GM21717 (cell line): ENCODE measurements around the gene SMG7.

ENCODE experiments used
- ATAC-seq: cut with Tn5 transposase; IDR thresholded peaks from one replicate; pipeline ENCODE4 v1.9.1; 2021; ENCODE audit warnings: mild to moderate bottlenecking, moderate library complexity; ENCODE audit not compliant: unreplicated experiment

The SMG7 gene

DNA sequence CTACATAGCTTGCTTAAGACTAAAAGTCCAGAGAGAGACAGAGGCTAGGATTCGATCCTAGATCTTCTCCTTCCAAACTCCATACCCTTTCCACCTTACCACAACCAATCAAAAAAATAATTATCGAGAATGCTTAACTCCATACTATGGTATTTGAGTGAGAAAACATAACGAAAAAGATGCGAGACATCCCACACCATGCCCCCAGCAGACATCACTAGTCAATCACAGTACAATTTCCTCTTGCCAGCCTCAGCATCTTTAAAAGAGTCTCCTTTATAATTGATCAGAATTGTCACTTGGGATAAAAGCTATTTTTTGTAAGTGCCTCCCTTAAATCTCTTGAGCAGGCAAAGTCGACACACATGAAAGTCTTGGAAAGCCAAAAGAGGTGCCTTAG is 117.1 kb downstream of the SMG7 start:
- ATAC-seq, result no peak

DNA sequence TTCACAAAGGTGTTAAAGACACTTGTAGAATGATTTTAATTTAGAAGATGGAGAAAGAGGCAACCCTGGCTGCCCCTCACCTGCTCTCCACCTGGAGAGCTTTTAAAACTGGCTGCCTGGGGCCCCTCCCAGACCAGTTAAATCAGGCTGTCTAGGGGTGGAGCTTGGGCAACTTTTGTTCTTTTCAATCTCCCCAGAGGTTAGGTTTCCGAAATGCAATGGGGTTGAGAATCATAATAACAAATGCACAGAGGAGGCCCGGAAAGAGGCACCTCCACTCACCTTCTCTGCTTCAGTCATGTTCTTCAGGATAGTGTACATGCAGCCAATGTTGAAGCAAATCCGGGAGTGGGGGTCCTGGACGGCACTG is 117.6 kb downstream of the SMG7 start:
- ATAC-seq, result no peak

DNA sequence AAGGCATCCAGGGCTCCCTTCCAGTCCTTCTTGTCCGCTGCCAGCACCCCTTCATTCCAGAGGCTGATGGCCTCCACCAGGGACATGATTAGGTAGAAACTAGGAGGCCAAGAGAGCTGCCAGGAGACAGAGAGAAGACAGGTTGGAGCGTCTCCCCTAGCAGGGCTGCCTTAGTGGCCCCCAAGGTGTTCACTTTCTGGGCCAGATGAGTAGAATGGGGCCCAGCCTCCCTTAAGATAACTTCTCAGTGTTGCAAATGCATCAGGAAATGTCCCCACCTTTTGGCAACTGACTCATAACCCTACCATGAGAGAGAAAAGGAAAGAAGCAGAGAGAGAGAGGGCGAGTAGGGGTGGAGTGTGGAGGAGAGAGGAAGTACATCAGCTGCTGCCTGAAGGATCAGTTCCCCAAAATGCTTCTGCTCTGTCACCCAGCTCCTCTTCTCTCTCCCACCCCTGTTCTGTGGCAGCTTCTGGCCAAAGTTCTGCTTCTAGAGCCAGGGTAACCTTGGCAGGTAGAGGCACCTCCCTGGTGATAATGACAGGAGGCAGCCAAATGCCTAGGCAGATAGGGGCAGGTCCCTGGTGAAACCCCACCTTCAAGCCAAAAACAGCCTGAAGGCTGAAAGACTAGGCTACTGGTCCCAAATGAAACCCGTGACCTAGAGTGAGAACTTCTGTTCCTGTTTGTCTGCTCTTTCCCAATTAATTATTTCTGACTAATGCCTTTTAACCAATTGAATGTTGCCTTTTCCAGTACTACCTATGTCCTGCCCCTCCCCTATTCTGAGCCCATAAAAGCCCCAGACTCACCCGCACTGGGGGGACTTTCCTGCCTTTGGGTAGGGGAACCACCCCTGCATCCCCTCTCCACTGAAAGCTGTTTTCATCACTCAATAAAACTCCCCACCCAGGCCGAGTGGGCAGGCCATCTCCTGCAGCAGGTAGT is 118.2 kb downstream of the SMG7 start, which contains the start of gene NCF2:
Gene NCF2, minus strand, starts transcription at position 216 of the 948 bp plus-strand sequence. Its CDS starts 130 bp downstream, at position 86.
- peak; percentile 85 for ATAC-seq

GRCh38 chr1:183592733-183593132 is 120.4 kb downstream of the SMG7 start:
- ATAC-seq, result no peak

DNA sequence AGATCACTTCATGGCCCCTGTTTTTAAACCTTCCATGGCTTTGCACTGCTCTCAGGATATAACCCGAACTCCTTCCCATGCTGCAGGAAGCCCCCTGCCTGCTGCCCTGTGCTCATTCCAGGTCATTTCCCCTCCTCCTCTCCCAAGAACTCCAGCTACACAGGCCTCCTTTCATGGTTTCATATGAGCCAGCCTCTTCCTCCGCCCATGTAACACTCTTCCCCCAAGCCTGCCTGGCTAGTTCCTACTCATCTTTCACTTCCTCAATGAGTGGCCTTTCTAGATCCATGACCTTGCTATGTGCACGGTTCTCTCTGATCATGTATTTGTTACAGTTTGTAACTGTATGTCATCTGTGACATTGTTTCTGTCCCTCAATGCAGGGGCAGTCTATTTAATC is 121.1 kb downstream of the SMG7 start:
- peak; percentile 54 for ATAC-seq

DNA sequence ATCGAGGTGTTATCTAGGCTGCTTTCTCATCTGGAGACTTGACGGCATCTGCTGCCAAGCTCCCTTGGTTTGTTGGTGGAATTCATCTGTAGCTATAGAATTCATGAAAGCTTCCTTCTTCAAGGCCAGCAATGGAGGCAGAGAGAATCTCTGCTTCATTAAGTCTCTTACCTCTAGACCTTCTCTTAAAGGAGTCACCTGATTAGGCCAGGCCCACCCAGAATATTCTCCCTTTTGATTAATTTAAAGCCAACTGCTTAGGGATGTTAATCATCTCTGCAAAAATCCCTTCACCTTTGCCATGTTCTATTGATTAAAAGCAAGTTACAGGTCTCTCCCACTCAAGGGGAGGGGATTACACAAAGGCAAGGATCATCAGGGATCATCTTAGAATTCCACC is 123.2 kb downstream of the SMG7 start:
- no peak for ATAC-seq

GRCh38 chr1:183596500-183596899 is 124.2 kb downstream of the SMG7 start:
- ATAC-seq, result no peak

DNA sequence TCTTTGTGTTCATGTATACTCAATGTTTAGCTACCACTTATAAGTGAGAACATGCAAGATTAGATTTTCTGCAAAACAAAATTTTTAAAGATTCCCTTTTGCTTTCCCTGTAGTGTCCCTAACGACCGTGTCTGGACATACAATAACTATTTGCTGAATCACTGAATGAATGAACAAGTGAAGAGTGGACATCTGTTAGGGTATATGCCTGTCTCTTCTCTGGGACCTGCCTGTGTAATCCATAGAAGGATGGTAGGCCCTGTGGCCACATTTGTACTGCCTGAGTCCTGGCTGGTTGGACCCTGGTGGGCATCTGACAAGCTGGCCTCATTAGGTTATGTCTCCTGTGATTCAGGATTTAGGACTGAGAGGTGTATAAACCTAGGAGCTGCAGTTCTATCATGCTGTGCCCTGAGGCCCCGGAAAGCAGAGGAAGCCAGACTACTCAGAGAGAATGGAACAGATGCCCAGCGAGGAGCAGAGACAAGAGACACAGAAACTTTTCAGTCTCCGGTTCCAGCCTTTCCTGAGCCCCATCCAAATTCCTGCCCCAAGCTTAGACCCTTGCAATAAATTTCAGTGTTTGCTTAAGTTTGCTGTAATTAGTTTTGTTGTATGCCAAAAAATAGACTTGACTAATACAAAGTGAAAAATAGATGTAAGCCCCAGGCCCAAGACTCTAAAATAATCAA is 125.5 kb downstream of the SMG7 start:
- no peak for ATAC-seq

DNA sequence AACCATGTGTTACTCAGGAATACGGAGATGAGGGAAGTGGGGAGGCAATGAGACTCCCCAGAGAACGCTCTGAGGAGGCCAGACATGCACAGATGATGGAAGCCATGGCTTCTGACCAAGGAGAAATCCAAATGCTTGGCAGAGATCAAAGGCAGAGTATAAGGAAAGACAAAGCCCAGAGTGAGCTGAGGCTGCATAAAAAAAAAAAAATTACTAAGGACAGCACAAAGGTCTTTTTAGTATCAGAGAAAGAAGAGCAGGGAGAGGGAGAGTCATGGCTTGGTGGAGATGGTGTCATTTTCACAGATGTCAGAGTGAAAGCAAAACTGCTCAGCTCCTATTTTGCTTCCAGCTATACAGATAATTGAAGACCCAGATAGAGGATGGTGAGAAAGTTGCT is 126.1 kb downstream of the SMG7 start:
- peak; percentile 82 for ATAC-seq

- no peak for ATAC-seq
Observed at GRCh38 chr1:183600136-183600535, 127.8 kb downstream of the SMG7 start.

GRCh38 chr1:183600634-183601033 is 128.3 kb downstream of the SMG7 start:
- ATAC-seq, result no peak

DNA sequence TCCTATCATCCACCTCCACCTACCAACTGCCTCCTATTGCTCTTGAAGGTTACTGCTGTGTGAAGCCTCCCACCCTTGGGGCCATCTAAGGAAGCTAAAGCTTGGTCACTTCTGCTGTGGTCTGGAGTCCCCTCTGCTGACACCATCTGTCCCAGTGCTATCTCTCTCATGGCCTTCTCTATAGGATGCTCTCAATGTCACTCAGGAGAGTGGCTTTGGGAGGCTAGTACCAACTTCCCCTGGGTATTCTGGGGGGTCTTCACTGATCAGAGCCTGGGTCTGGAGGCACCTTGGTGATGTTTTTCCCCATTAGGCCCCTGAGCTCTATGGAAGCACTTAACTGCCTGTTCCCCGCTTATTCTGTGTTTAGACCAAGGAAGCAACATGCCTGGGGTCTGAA is 130.2 kb downstream of the SMG7 start:
- ATAC-seq, result no peak
